ENCODE measurements around the gene CD247. TPM values are rescaled to one million over a fixed set of nuclear protein-coding genes. Genes with fewer than 3 reads are reported as not detected.

The CD247 gene
- total RNA-seq, result not detected in 2 replicates

- DNase-seq (ENCODE audit: low read depth), result no peak
- Histone ChIP-seq H3K36me3 (ENCODE audit: control insufficient read depth, insufficient read depth, low read length) (no peaks in the 10 kb centered on the region), H3K4me3 (ENCODE audit: low read depth, low read length) (no peak within 1 kb of the TSS), H3K27me3 (ENCODE audit: control insufficient read depth, insufficient read depth, low read length) (no peaks in the 10 kb centered on the region)
- no peak for TF ChIP-seq CTCF (IDR thresholded peaks at IDR 0.05; ENCODE audit: insufficient read depth, low read length, poor library complexity, severe bottlenecking)
These were observed at the start of gene CD247 for GRCh38 chr1:167518331-167518700. CD247 (minus strand) TSS chr1:167518529; CDS start chr1:167518465, 64 bp downstream.

- no peak for DNase-seq (ENCODE audit: low read depth)
- H3K27me3 ChIP-seq (ENCODE audit: control insufficient read depth, insufficient read depth, low read length), result no peaks in the 10 kb centered on the region
- no peaks in the 10 kb centered on the region for H3K36me3 ChIP-seq (ENCODE audit: control insufficient read depth, insufficient read depth, low read length)
- H3K4me3 ChIP-seq (ENCODE audit: low read depth, low read length), result no peak overlapping the region
- TF ChIP-seq CTCF (IDR thresholded peaks at IDR 0.05; ENCODE audit: insufficient read depth, low read length, poor library complexity, severe bottlenecking), result no peak
These were observed 49.3 kb upstream of the CD247 start for GRCh38 chr1:167567663-167568062.

GRCh38 chr1:167566766-167567165 is 48.4 kb upstream of the CD247 start:
- no peak for TF ChIP-seq CTCF (IDR thresholded peaks at IDR 0.05; ENCODE audit: insufficient read depth, low read length, poor library complexity, severe bottlenecking)
- no peaks in the 10 kb centered on the region for H3K27me3 ChIP-seq (ENCODE audit: control insufficient read depth, insufficient read depth, low read length)
- no peak for DNase-seq (ENCODE audit: low read depth)
- H3K36me3 ChIP-seq (ENCODE audit: control insufficient read depth, insufficient read depth, low read length), result no peaks in the 10 kb centered on the region
- no peak overlapping the region for H3K4me3 ChIP-seq (ENCODE audit: low read depth, low read length)

GRCh38 chr1:167565922-167566321 is 47.6 kb upstream of the CD247 start:
- H3K27me3 ChIP-seq (ENCODE audit: control insufficient read depth, insufficient read depth, low read length), result no peaks in the 10 kb centered on the region

GRCh38 chr1:167564612-167565270 is 46.4 kb upstream of the CD247 start:
- Histone ChIP-seq H3K4me3 (ENCODE audit: low read depth, low read length) (no peak overlapping the region), H3K27me3 (ENCODE audit: control insufficient read depth, insufficient read depth, low read length) (no peaks in the 10 kb centered on the region), H3K36me3 (ENCODE audit: control insufficient read depth, insufficient read depth, low read length) (no peaks in the 10 kb centered on the region)
- no peak for DNase-seq (ENCODE audit: low read depth)
- TF ChIP-seq CTCF (IDR thresholded peaks at IDR 0.05; ENCODE audit: insufficient read depth, low read length, poor library complexity, severe bottlenecking), result no peak

More at GRCh38 chr1:167565922-167566321, 47.6 kb upstream of the CD247 start:
- Histone ChIP-seq H3K4me3 (ENCODE audit: low read depth, low read length) (no peak overlapping the region), H3K36me3 (ENCODE audit: control insufficient read depth, insufficient read depth, low read length) (no peaks in the 10 kb centered on the region)
- no peak for TF ChIP-seq CTCF (IDR thresholded peaks at IDR 0.05; ENCODE audit: insufficient read depth, low read length, poor library complexity, severe bottlenecking)
- no peak for DNase-seq (ENCODE audit: low read depth)

All from kidney epithelial cell (primary cell).